NCI-H524 treated with DMSO at 0.1 percent for 48 hours (cell line): ENCODE data around the gene EPS15.
"Not testable (repeated sequence)": the region's sequence is repeated elsewhere in the genome, so short reads cannot be mapped to it uniquely, and the experiment has no call there.

Source experiments
- DNase-seq: peaks from one replicate; lab custom pipeline; 2025; lab: John Stamatoyannopoulos, UW

Gene EPS15

GRCh38 chr1:51542158-51542953, 23.3 kb upstream of the EPS15 start:
- DNase-seq, result no peak

DNA sequence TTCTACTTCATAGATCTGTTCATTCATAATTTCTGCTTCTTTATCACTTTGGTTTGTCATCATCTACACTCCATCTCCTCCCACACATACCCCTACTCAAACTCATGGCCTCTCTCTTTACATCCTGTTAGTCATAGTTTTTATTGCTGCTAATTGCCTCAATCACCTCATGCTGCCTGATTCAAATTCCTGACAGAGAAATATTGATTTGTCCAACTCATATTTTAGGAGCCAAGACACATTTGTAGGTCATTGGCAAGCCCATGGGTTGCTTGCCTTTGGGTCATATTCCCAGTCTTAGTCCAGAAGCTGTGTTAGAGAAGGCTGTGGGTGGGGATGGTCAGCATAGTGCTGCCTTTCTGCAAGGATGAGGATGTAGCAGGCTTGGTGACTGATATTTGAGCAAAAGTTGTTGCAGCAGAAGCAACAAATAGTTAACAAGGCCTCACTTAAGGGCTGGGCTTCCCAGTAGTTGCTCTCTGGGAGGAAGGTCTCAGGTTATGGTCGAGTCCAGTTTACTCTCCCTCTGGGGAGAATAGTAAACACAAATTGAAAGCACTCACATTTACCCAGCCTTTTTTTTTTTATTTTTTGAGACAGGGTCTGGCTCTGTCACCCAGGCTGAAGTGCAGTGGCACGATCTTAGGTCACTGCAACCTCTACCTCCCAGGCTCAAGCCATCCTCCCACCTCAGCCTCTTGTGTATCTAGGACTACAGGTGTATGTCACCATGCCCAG, 22.4 kb upstream of the EPS15 start:
- no peak for DNase-seq

- DNase-seq, result no peak
Observed at GRCh38 chr1:51537568-51537967, 18.5 kb upstream of the EPS15 start.

DNA sequence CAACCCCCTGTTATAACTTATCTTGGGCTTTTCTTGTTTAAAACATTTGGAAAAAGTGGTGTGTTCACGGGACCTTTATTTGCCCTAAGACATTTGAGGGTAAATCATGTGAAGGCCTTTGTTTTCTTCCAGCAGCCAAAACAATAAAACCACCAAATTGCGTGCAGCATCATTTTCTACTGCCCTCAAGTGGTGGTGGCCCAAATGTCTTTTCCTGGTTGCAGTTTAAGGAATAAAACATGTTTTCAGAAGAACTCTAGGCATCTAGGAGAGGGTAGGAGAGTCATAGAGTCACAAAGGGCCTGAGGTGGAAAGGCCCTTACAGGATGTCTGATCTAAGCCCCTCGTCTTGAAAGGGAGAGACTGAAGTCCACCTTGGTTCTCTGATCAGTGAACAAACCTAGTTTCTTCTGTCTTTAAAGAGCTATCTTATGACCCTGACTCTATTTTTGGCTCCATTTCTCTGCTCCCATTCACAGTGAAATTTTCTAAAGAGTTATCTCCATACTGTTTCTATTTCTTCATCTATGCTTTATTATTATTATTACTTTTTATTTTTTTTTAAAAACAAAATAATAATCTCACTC, 16.0 kb upstream of the EPS15 start:
- no peak for DNase-seq

DNA sequence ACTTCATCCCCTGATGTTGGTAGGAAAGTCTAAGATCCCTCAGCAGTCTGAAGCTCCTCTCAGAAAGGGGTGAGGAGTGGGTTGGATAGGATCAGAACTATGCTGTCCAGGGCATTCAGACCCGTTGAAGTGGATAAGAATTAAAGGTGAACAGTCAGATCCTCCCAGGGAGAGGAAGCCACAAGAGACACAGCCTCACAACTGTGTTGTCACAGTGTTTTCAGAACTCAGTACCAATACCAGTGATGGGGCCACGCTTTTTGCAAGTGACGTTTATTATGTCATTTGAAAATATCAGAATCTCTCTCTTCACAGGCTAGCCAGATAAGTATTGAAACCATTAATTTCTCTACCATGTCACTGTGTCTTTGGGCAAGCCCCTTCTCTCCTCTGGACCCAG, 15.4 kb upstream of the EPS15 start:
- DNase-seq, result no peak

GRCh38 chr1:51532853-51533252, 13.8 kb upstream of the EPS15 start:
- DNase-seq, result no peak

DNA sequence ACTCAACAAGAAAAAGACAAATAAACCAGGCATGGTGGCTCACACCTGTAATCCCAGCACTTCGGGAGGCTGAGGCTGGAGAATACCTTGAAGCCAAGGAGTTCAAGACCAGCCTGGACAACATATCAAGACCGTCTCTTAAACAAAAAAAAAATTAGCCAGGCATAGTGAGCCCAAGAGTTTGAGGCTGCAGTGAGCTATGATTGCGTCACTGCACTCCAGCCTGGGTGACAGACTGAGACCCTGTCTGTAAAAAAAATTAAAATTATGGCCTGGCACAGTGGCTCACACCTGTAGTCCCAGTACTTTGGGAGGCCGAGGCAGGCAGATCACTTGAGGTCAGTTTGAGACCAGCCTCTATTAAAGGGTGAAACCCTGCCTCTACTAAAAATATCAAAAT, 11.4 kb upstream of the EPS15 start:
- not testable (repeated sequence) for DNase-seq

DNA sequence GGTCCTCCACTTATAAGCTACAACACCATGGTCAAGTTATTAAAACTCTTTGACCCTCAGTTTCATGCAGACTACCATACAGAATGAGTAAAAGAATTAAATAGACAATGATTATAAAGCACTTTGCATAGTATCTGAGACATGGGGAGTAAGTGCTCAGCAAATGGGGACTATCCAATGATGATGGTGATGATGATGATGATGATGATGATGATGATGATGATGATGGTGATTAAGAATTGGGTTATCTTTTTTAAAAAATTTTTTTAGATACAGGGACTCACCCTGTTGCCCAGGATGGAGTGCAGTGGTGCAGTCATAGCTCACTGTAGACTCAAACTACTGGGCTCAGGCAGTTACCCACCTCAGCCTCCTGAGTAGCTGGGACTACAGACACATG, 8.1 kb upstream of the EPS15 start:
- no peak for DNase-seq

DNA sequence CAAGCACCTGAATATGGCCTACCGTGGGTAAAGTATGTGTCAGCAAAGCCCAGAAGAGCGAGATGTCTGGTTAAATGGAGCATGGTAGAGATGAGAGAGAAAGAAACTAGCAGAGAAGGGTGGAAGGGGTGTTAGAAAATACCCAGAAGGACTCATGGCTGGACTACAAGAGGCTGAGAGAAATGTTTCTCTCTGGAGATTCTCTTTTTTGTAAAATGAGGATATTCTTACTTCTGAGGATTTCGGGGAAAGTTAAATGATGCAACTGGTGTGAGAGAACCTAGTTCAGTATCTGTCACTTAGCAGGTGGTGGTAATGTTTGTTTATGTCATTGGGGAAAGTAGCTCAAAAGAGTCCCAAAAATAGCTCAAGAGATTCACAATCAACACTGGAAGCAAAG, 7.2 kb upstream of the EPS15 start:
- no peak for DNase-seq

- DNase-seq, result no peak
Observed at GRCh38 chr1:51525295-51525694, 6.2 kb upstream of the EPS15 start.

DNA sequence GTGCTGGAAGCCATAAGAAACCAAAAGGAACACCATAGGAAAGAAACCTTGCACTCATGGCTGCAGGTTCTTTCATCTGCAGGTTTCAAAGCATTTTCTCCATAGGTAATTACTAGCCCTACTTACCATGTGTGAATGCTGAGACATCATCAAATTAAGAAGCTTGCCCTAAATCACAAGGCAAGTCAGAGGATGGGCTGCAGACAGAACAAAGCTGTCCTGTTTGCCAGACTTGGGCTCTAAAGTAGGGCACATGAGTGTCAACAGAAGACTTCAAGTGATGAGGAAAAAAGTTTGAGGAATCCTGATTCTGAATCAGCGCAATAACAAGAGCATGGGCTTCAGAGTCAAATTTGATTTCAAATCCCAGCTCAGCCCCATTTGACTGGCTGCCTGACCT, 5.8 kb upstream of the EPS15 start:
- DNase-seq, result no peak

DNA sequence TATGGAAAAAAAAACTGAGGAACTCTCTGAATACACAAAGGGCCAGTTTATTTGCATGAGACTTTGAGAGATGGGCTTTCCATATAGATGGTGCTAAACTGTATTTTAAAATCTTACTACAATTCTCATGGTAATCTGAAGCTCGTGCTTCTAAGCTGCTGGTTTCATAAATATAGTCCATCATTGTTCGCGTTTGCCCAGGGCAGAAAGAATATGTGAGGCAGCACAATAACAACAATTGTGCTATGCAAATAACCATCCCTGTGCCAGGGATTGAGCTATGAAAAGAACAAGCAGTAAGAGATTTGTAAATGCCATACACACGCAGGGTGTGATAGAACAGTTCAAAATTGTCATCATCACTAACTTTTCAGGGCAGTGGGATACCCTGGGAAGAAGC, 4.9 kb upstream of the EPS15 start:
- DNase-seq, result no peak

GRCh38 chr1:51520700-51521248, 1.7 kb upstream of the EPS15 start:
- no peak for DNase-seq

- no peak for DNase-seq
Observed at GRCh38 chr1:51519865-51520699, 1.0 kb upstream of the EPS15 start.

DNA sequence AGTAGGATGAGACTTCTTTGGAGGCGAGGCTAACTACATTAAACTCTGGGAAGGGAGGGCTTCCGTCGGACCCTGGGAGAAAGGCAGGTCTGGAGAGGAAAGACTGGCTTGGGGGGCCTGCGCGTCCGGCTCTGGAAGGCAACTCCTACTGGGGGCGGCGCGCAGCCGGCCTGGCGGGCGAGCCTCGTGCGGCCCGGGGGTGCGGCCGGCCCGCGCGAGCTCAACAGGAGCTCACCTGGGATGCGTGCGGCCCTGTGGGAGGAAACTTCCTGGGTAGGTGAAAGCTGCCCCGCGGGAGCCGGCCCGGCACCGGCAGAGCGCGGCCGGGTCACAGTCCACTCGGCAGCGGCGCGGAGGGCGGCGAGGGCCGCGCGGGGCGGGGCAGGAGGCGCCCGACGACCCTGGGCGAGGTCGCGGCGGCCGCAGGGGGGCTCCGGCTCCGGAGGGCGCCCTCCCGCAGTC, 449 bp downstream of the EPS15 start:
- DNase-seq, result no peak

DNA sequence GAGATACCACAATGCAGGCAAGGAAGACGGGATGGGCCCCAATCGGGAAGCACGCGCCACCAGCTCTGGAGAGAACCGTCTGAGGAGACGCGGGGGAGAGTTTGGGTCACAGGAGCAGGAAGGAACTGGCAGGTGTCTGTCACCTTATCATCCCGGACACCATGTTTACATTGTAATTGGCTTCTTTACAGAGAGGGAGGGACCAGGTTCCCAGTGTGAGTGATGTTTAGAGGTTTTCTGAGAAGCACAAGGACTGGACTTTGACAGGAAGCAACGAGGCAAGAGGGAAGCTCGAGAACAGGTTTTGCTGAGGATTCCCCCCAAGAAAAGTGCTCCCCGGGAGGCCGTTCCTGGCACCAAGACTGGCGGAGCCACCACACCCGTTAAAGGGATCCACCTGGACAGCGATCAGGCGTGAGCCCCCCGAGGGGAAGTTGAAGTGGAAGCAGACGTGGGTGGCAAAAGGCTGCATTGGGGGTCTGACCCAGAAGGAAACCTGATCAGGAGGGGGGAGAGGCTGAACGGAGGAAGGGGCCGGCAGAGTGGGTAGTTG, 957 bp downstream of the EPS15 start:
- DNase-seq, result no peak

- no peak for DNase-seq
Observed at GRCh38 chr1:51517361-51518032, 1.6 kb downstream of the EPS15 start.

DNA sequence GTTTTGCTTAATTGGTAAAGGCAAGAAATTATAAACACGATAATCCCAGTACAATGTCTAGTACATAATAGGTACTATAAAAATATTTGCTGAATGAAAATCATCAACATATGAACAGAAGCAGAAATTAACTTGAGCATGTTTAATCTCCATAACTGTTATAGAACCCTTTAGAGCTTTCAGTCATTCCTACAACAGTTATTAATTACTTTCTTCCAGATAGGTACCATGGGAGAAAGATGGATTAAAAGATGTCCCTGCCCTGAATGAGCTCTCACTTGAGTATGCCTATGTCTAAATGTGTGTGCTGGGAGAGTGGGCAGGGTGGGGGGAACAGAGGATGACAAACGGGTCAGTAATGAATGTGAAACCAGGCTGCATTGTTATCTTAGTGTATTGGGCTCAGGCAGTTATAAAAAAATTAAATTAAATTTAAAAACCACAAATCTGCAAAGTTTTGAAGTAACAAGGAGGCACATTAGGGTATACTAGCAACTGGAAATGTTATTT, 2.4 kb downstream of the EPS15 start:
- DNase-seq, result no peak

DNA sequence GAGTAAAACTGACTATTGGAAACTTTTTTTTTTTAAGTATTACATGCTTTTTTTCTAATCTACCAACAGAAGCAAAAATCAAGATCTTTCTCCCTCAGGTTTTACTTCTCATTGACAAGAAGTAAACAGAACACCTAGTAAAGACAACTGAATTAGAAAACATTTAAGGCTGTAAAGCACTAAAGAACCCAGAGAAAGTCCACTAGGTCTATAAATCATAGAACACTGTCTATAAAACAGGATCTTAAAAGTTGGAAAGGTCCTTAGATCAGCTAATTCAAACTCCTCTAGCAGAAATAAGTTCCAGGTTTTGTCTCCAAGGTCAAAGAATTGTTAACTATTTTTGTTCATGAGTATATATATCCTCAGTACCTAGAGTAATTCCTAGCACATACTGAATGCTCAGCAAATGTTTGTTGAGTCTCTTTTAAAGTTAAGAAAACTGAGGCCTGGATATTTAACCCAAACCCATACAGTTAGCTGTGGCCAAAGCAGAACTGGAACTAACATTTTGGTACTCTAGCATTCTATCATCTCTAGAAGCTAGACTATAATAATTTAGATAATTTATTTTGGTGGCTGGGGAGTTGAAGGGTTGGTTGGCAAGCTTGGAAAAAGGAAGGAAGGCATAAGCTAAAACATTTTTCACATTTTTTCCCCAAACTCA, 3.0 kb downstream of the EPS15 start:
- DNase-seq, result no peak

GRCh38 chr1:51515312-51515960, 3.6 kb downstream of the EPS15 start:
- DNase-seq, result peak; percentile 25
